ENCODE results near the gene USP47. TPM values are rescaled to one million over a fixed set of nuclear protein-coding genes. Genes with fewer than 3 reads are reported as not detected.
A peak's percentile ranks its signal among the peaks of the same experiment; 100 is the strongest.

The USP47 gene
- total RNA-seq, 1 experiment from 2014 or later: 25.2 TPM

GRCh38 chr11:11966826-11967668 lies 125.3 kb downstream of the USP47 start:
- DNase-seq (ENCODE audit: low read depth): peak; percentile 51

- no peak for DNase-seq (ENCODE audit: low read depth)
Observed at GRCh38 chr11:11967669-11968510, 126.1 kb downstream of the USP47 start.

- peak; percentile 91 for DNase-seq (ENCODE audit: low read depth)
Observed at GRCh38 chr11:11968511-11969280, 126.9 kb downstream of the USP47 start.

GRCh38 chr11:11969380-11970215 lies 127.8 kb downstream of the USP47 start:
- no peak for DNase-seq (ENCODE audit: low read depth)

GRCh38 chr11:11970556-11970955 lies 128.8 kb downstream of the USP47 start:
- no peak for DNase-seq (ENCODE audit: low read depth)

GRCh38 chr11:11971906-11972547 lies 130.3 kb downstream of the USP47 start:
- no peak for DNase-seq (ENCODE audit: low read depth)

GRCh38 chr11:11972730-11973341 lies 131.1 kb downstream of the USP47 start:
- DNase-seq (ENCODE audit: low read depth): no peak

- DNase-seq (ENCODE audit: low read depth): peak; percentile 85
Observed at GRCh38 chr11:11973361-11973800, 131.6 kb downstream of the USP47 start.

GRCh38 chr11:11973866-11974265 lies 132.1 kb downstream of the USP47 start:
- DNase-seq (ENCODE audit: low read depth): peak; percentile 33

GRCh38 chr11:11975201-11976092 lies 133.7 kb downstream of the USP47 start:
- DNase-seq (ENCODE audit: low read depth): peak; percentile 61

- DNase-seq (ENCODE audit: low read depth): peak; percentile 37
Observed at GRCh38 chr11:11976481-11977127, 134.8 kb downstream of the USP47 start.

- DNase-seq (ENCODE audit: low read depth): peak; percentile 94
Observed at GRCh38 chr11:11977206-11977938, 135.6 kb downstream of the USP47 start.

GRCh38 chr11:11978098-11978637 lies 136.4 kb downstream of the USP47 start:
- no peak for DNase-seq (ENCODE audit: low read depth)

- DNase-seq (ENCODE audit: low read depth): peak; percentile 87
Observed at GRCh38 chr11:11978792-11979487, 137.2 kb downstream of the USP47 start.

GRCh38 chr11:11979488-11980117 lies 137.8 kb downstream of the USP47 start:
- peak; percentile 71 for DNase-seq (ENCODE audit: low read depth)

- no peak for DNase-seq (ENCODE audit: low read depth)
Observed at GRCh38 chr11:11980200-11980599, 138.4 kb downstream of the USP47 start.

Data from RPMI7951 (cell line).